Measurements from ENCODE around the gene LDLR.
A peak's percentile ranks its signal among the peaks of the same experiment; 100 is the strongest.
"Not testable (repeated sequence)": the region's sequence is repeated elsewhere in the genome, so short reads cannot be mapped to it uniquely, and the experiment has no call there.

The LDLR gene

GRCh38 chr19:11106477-11106876 is 17.2 kb downstream of the LDLR start:
- no peak for DNase-seq (ENCODE audit: low read depth)

- no peak for DNase-seq (ENCODE audit: low read depth)
These were observed 19.5 kb downstream of the LDLR start for GRCh38 chr19:11108746-11109145.

GRCh38 chr19:11111117-11111770 is 22.0 kb downstream of the LDLR start:
- no peak for DNase-seq (ENCODE audit: low read depth)

GRCh38 chr19:11111771-11112144 is 22.5 kb downstream of the LDLR start:
- DNase-seq (ENCODE audit: low read depth), result no peak

GRCh38 chr19:11113140-11113708 is 24.0 kb downstream of the LDLR start:
- DNase-seq (ENCODE audit: low read depth), result no peak

GRCh38 chr19:11115042-11115441 is 25.8 kb downstream of the LDLR start:
- no peak for DNase-seq (ENCODE audit: low read depth)

DNA sequence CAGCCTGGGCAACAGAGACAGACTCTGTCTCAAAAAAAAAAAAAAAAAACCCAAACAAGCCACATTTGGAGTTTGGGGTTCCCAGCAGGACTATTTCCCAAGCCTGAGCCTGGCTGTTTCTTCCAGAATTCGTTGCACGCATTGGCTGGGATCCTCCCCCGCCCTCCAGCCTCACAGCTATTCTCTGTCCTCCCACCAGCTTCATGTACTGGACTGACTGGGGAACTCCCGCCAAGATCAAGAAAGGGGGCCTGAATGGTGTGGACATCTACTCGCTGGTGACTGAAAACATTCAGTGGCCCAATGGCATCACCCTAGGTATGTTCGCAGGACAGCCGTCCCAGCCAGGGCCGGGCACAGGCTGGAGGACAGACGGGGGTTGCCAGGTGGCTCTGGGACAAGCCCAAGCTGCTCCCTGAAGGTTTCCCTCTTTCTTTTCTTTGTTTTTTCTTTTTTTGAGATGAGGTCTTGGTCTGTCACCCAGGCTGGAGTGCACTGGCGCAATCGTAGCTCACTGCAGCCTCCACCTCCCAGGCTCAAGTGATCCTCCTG is 26.7 kb downstream of the LDLR start:
- DNase-seq (ENCODE audit: low read depth), result no peak

DNA sequence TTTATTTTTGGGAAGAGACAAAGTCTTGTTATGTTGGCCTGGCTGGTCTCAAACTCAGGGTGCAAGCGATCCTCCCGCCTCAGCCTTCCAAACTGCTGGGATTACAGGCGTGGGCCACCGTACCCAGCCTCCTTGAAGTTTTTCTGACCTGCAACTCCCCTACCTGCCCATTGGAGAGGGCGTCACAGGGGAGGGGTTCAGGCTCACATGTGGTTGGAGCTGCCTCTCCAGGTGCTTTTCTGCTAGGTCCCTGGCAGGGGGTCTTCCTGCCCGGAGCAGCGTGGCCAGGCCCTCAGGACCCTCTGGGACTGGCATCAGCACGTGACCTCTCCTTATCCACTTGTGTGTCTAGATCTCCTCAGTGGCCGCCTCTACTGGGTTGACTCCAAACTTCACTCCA is 27.2 kb downstream of the LDLR start:
- no peak for DNase-seq (ENCODE audit: low read depth)

- not testable (repeated sequence) for DNase-seq (ENCODE audit: low read depth)
These were observed 32.7 kb downstream of the LDLR start for GRCh38 chr19:11121963-11122362.

DNA sequence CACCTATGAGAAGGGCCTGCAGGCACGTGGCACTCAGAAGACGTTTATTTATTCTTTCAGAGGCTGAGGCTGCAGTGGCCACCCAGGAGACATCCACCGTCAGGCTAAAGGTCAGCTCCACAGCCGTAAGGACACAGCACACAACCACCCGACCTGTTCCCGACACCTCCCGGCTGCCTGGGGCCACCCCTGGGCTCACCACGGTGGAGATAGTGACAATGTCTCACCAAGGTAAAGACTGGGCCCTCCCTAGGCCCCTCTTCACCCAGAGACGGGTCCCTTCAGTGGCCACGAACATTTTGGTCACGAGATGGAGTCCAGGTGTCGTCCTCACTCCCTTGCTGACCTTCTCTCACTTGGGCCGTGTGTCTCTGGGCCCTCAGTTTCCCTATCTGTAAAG is 33.9 kb downstream of the LDLR start:
- DNase-seq (ENCODE audit: low read depth), result no peak

DNA sequence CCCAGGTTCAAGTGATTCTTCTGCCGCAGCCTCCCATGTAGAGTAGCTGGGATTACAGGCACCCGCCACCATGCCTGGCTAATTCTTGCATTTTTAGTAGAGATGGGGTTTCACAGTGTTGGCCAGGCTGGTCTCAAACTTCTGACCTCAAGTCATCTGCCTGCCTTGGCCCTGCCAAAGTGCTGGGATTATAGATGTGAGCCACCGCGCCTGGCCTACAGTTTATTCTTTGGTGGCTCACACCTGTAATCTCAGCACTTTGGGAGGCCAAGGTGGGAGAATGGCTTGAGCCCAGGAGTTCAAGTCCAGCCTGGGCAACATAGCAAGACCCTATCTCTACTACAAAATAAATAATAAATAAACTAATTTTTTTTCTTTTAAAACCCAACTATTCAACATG is 34.9 kb downstream of the LDLR start:
- not testable (repeated sequence) for DNase-seq (ENCODE audit: low read depth)

GRCh38 chr19:11125994-11126685 is 36.9 kb downstream of the LDLR start:
- no peak for DNase-seq (ENCODE audit: low read depth)

- DNase-seq (ENCODE audit: low read depth), result no peak
These were observed 38.6 kb downstream of the LDLR start for GRCh38 chr19:11127905-11128304.

DNA sequence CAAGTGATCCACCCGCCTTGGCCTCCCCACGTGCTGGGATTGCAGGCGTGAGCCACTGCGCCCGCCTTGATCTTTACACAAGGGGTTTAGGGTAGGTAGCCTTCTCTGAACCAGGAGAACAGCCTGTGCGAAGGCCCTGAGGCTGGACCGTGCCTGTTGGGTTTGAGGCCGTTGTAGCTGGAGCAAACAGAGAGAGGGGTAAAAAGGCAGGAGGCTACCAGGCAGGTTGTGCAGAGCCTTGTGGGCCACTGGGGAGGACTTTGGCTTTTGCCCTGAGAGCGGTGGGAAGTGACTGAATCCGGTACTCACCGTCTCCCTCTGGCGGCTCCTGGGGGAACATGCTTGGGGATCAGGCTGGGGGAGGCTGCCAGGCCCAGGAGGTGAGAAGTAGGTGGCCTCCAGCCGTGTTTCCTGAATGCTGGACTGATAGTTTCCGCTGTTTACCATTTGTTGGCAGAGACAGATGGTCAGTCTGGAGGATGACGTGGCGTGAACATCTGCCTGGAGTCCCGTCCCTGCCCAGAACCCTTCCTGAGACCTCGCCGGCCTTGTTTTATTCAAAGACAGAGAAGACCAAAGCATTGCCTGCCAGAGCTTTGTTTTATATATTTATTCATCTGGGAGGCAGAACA is 41.7 kb downstream of the LDLR start:
- no peak for DNase-seq (ENCODE audit: low read depth)

- DNase-seq (ENCODE audit: low read depth), result no peak
These were observed 42.2 kb downstream of the LDLR start for GRCh38 chr19:11131471-11131870.

GRCh38 chr19:11136400-11137101 is 47.3 kb downstream of the LDLR start:
- DNase-seq (ENCODE audit: low read depth), result no peak

GRCh38 chr19:11137542-11138384 is 48.5 kb downstream of the LDLR start:
- DNase-seq (ENCODE audit: low read depth), result peak; percentile 73

GRCh38 chr19:11138601-11139300 is 49.5 kb downstream of the LDLR start:
- peak; percentile 76 for DNase-seq (ENCODE audit: low read depth)

- not testable (repeated sequence) for DNase-seq (ENCODE audit: low read depth)
These were observed 50.8 kb downstream of the LDLR start for GRCh38 chr19:11140023-11140538.

- DNase-seq (ENCODE audit: low read depth), result no peak
These were observed 51.6 kb downstream of the LDLR start for GRCh38 chr19:11140896-11141295.
